ENCODE data around the gene DEPDC4. TPM values are rescaled to one million over a fixed set of nuclear protein-coding genes. Genes with fewer than 3 reads are reported as not detected.

The DEPDC4 gene
- total RNA-seq, 1 donor from 2014 or later = 4.3 TPM

GRCh38 chr12:100221523-100221922 lies 45.4 kb downstream of the DEPDC4 start:
- no peak for DNase-seq (ENCODE audit: low spot score, unreplicated experiment)
- Mint-ChIP-seq H3K4me1 (ENCODE audit: low read depth) (peaks cover 7% of the 10 kb centered on the region), H3K4me3 (ENCODE audit: low read depth) (no peak overlapping the region), H3K9me3 (ENCODE audit: low read depth) (peaks cover under 1% of the 10 kb centered on the region), H3K27me3 (no peaks in the 10 kb centered on the region), H3K27ac (no peak overlapping the region), H3K36me3 (ENCODE audit: insufficient read depth) (peaks cover 17% of the 10 kb centered on the region)
- TF ChIP-seq CTCF (IDR thresholded peaks at IDR 0.05; ENCODE audit: unreplicated experiment) = no peak

- no peak for DNase-seq (ENCODE audit: low spot score, unreplicated experiment)
- Mint-ChIP-seq H3K9me3 (ENCODE audit: low read depth) (peaks cover 3% of the 10 kb centered on the region), H3K4me3 (ENCODE audit: low read depth) (no peak overlapping the region), H3K27ac (no peak overlapping the region), H3K4me1 (ENCODE audit: low read depth) (peaks cover 11% of the 10 kb centered on the region), H3K36me3 (ENCODE audit: insufficient read depth) (peaks cover 27% of the 10 kb centered on the region), H3K27me3 (no peaks in the 10 kb centered on the region)
- no peak for TF ChIP-seq CTCF (IDR thresholded peaks at IDR 0.05; ENCODE audit: unreplicated experiment)
Measured at GRCh38 chr12:100219328-100220109, 47.4 kb downstream of the DEPDC4 start.

DNA sequence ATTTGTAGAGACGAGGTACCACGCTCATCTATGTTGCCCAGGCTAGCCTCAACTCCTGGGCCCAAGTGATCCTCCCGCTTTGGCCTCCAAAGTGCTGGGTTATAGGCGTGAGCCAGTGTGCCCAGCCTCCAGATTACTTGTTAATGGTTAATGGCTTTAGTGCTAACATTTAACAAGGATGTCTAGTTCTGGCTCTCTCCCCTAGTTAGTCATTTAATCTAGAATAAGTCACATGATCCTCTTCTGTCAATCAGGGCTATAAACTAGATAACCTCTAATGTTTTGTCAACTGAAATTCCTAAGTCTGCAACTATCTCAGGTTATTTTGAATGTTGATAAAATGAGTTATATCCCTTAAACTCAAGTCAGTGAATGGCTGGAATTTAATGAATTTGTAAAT lies 50.5 kb downstream of the DEPDC4 start:
- no peak overlapping the region for H3K27ac Mint-ChIP-seq
- no peak for TF ChIP-seq CTCF (IDR thresholded peaks at IDR 0.05; ENCODE audit: unreplicated experiment)
- peaks cover 3% of the 10 kb centered on the region for H3K9me3 Mint-ChIP-seq (ENCODE audit: low read depth)
- no peak for DNase-seq (ENCODE audit: low spot score, unreplicated experiment)
- H3K4me1 Mint-ChIP-seq (ENCODE audit: low read depth) = peaks cover 20% of the 10 kb centered on the region
- no peak overlapping the region for H3K4me3 Mint-ChIP-seq (ENCODE audit: low read depth)
- peaks cover 26% of the 10 kb centered on the region for H3K36me3 Mint-ChIP-seq (ENCODE audit: insufficient read depth)
- H3K27me3 Mint-ChIP-seq = no peaks in the 10 kb centered on the region

- Mint-ChIP-seq H3K9me3 (ENCODE audit: low read depth) (peaks cover 3% of the 10 kb centered on the region), H3K4me3 (ENCODE audit: low read depth) (no peak overlapping the region), H3K27me3 (no peaks in the 10 kb centered on the region), H3K36me3 (ENCODE audit: insufficient read depth) (peaks cover 26% of the 10 kb centered on the region), H3K4me1 (ENCODE audit: low read depth) (peaks cover 20% of the 10 kb centered on the region), H3K27ac (no peak overlapping the region)
- no peak for TF ChIP-seq CTCF (IDR thresholded peaks at IDR 0.05; ENCODE audit: unreplicated experiment)
- no peak for DNase-seq (ENCODE audit: low spot score, unreplicated experiment)
Measured at GRCh38 chr12:100215209-100215608, 51.7 kb downstream of the DEPDC4 start.

DNA sequence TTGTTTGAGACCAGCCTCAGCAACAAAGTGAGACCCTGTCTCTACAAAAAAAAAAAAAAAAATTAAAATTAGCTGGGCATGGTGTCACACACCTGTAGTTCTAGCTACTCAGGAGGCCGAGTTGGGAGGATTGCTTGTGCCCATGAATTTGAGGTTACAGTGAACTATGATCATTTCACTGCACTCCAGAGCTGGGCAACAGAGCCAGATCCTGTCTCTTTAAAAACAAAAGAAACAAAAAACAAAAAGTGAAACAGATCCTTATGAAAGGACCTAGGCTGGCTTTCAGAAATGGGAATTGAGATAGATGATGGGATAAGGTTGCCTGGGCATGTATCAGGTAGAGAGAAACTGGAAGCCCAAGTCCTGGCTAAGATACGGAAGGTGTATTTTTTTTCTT lies 52.4 kb downstream of the DEPDC4 start:
- H3K36me3 Mint-ChIP-seq (ENCODE audit: insufficient read depth) = peaks cover 24% of the 10 kb centered on the region
- H3K4me1 Mint-ChIP-seq (ENCODE audit: low read depth) = peaks cover 16% of the 10 kb centered on the region

More for the DNA sequence above, 52.4 kb downstream of the DEPDC4 start:
- no peak for TF ChIP-seq CTCF (IDR thresholded peaks at IDR 0.05; ENCODE audit: unreplicated experiment)
- H3K9me3 Mint-ChIP-seq (ENCODE audit: low read depth) = peaks cover 3% of the 10 kb centered on the region
- H3K27me3 Mint-ChIP-seq = no peaks in the 10 kb centered on the region
- no peak for DNase-seq (ENCODE audit: low spot score, unreplicated experiment)
- H3K27ac Mint-ChIP-seq = no peak overlapping the region
- no peak overlapping the region for H3K4me3 Mint-ChIP-seq (ENCODE audit: low read depth)
